Osteocyte (in vitro differentiated cells): Measurements from ENCODE around the gene ALDH1A1. TPM values are rescaled to one million over a fixed set of nuclear protein-coding genes. Genes with fewer than 3 reads are reported as not detected.

Source experiments
- DNase-seq: peaks from one replicate; pipeline ENCODE4 v3.0.0; 2021; ENCODE audit warnings: mixed read lengths; ENCODE audit not compliant: unreplicated experiment; ENCODE audit errors: extremely low spot score
- H3K27ac Mint-ChIP-seq: one replicate; pipeline ENCODE4 v1.8.0; 2021; ENCODE audit warnings: mild to moderate bottlenecking, mixed read lengths; ENCODE audit not compliant: unreplicated experiment
- H3K27me3 Mint-ChIP-seq: one replicate; pipeline ENCODE4 v1.8.0; 2021; ENCODE audit warnings: mixed read lengths; ENCODE audit not compliant: unreplicated experiment
- H3K36me3 Mint-ChIP-seq: one replicate; pipeline ENCODE4 v1.8.0; 2021; ENCODE audit warnings: mixed read lengths; ENCODE audit not compliant: unreplicated experiment
- H3K4me1 Mint-ChIP-seq: one replicate; pipeline ENCODE4 v1.8.0; 2021; ENCODE audit warnings: mixed read lengths; ENCODE audit not compliant: unreplicated experiment
- H3K4me3 Mint-ChIP-seq: one replicate; pipeline ENCODE4 v1.8.0; 2021; ENCODE audit warnings: mild to moderate bottlenecking, moderate library complexity, mixed read lengths; ENCODE audit not compliant: unreplicated experiment
- H3K9me3 Mint-ChIP-seq: one replicate; pipeline ENCODE4 v1.8.0; 2021; ENCODE audit warnings: mixed read lengths; ENCODE audit not compliant: unreplicated experiment
- total RNA-seq: library from RNA; stranded (reverse); gene quantifications from 2 replicates; pipeline ENCODE4 v1.2.1, GENCODE V29; 2021
- TF ChIP-seq, protein P1 (sequence below): fragments of 200-600 bp; sonication (generic); IDR thresholded peaks from 2 replicates; pipeline ENCODE4 v1.5.0; 2021; ENCODE audit warnings: antibody characterized with exemption, mild to moderate bottlenecking, moderate library complexity

The ALDH1A1 gene
- total RNA-seq, 1 donor from 2014 or later, result not detected

DNA sequence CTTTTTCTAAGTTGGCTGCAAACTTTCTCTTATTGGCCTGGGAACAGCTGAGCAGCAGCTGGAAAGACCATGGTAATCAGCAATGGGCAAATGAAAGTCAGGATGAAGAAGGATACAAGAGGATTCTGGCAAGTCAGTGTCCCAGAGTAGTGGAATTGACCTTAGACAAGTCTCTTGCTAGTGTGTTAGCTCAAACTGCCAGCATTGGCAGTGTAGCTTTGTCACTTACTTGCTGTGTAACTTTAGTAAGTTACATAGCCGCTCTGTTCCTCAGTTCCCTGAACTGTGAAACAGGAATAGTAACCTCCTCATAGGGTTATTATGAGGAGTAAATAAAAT is 3.6 kb downstream of the ALDH1A1 start:
- Mint-ChIP-seq H3K27ac (no peak overlapping the region), H3K4me1 (no peaks in the 10 kb centered on the region), H3K4me3 (no peak overlapping the region), H3K36me3 (no peaks in the 10 kb centered on the region), H3K27me3 (peaks cover 46% of the 10 kb centered on the region), H3K9me3 (no peaks in the 10 kb centered on the region)
- TF ChIP-seq, protein P1, sequence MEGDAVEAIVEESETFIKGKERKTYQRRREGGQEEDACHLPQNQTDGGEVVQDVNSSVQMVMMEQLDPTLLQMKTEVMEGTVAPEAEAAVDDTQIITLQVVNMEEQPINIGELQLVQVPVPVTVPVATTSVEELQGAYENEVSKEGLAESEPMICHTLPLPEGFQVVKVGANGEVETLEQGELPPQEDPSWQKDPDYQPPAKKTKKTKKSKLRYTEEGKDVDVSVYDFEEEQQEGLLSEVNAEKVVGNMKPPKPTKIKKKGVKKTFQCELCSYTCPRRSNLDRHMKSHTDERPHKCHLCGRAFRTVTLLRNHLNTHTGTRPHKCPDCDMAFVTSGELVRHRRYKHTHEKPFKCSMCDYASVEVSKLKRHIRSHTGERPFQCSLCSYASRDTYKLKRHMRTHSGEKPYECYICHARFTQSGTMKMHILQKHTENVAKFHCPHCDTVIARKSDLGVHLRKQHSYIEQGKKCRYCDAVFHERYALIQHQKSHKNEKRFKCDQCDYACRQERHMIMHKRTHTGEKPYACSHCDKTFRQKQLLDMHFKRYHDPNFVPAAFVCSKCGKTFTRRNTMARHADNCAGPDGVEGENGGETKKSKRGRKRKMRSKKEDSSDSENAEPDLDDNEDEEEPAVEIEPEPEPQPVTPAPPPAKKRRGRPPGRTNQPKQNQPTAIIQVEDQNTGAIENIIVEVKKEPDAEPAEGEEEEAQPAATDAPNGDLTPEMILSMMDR, result no peak
- DNase-seq, result no peak

DNA sequence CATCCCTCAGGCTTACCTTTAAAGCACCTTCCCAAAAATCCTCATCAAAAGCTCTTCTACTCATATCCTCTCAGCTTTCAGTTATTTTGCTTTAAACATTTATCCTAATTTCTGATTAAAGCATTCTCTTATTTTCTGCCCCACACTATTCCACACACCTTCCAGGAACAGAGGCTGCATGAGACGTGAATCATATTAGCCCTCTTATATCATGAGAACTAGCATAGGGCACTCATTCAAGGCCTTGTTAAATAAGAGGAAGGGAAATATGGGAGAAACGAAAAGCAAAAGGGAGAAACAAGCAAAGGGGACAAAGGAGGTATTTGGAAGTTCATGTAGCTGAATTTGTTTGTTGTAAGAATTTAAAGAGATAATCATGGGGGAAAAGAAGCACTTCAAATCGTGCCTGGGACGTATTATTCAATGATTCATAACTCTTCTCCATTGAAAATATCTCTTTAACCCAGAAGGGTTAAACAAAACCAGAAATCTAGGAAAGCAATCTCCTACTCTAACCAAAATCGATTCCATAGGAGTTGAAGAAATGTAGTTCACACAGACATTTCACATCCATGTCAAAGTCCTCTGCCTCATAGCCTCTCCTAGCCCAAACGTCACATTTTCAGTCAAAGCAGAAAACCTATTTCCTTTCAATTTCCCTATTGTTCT is 4.1 kb downstream of the ALDH1A1 start:
- H3K4me1 Mint-ChIP-seq, result no peaks in the 10 kb centered on the region
- no peak overlapping the region for H3K27ac Mint-ChIP-seq

DNA sequence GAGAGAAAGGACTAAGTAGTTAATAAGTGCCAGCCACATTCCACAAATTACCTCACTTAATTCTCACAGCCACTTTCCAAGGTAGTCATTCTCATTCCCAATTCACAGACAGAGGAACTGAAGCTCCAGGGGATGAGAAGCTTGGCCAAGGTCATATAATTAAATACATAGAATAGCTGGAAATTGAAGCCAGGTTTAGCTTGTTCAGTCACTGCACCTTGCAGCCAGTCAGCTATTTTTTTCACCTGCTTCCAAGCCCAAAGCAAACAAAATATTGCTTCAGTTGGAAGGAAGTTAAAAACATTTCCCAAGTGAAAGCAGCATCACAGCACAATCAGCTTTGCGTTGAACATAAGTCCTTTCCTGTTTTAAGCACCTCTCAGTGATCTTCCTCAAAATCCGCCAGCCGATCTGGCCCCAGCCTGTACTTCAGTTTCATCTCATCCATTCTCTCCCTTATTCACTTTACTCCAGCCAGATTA is 4.8 kb downstream of the ALDH1A1 start:
- Mint-ChIP-seq H3K27me3 (peaks cover 53% of the 10 kb centered on the region), H3K4me1 (no peaks in the 10 kb centered on the region), H3K36me3 (no peaks in the 10 kb centered on the region), H3K9me3 (no peaks in the 10 kb centered on the region), H3K27ac (no peak overlapping the region), H3K4me3 (no peak overlapping the region)
- TF ChIP-seq, protein P1, result no peak
- no peak for DNase-seq

More for the DNA sequence above, 4.1 kb downstream of the ALDH1A1 start:
- no peaks in the 10 kb centered on the region for H3K9me3 Mint-ChIP-seq
- no peak overlapping the region for H3K4me3 Mint-ChIP-seq
- TF ChIP-seq, protein P1, result no peak
- no peak for DNase-seq
- H3K27me3 Mint-ChIP-seq, result peaks cover 48% of the 10 kb centered on the region
- no peaks in the 10 kb centered on the region for H3K36me3 Mint-ChIP-seq

DNA sequence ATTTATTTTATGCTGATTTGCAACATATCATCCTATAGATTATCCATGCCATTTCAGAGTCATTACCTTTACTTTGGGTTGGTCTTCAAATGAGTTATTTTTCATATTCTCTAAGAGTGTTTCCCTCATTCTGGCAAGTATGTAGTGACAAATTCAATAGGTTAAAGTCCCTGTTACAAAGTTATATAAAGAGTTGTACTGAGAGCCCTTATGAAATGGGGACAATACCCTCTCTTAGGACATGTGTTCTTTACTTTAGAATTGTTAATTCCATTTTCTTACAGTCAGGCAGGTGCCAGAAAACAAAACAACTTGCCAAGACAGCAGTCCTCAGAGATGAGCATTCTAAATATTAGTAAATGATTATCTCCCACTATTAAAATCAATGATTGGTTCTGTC is 6.0 kb downstream of the ALDH1A1 start:
- Mint-ChIP-seq H3K4me1 (no peaks in the 10 kb centered on the region), H3K27ac (no peak overlapping the region), H3K36me3 (no peaks in the 10 kb centered on the region), H3K27me3 (peaks cover 60% of the 10 kb centered on the region), H3K9me3 (no peaks in the 10 kb centered on the region), H3K4me3 (no peak overlapping the region)
- DNase-seq, result no peak
- TF ChIP-seq, protein P1, result no peak

DNA sequence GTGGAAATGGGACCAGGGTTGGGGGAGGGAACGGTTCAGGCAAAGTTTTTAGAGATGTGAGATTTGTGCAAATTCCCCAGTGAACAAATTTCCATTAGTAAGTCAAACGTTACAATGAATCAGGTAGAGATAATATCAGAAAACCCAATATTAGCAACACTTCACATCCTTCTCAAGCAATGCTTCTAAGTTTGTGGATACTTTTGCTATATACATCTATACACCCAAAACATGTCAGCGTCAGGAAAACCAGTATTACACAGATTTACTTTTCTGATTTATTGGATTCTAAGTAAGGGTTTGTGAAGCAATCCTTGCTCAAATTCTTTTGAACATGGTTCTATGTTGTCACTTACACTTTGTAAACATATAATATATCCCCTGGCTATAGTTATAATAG is 6.5 kb downstream of the ALDH1A1 start:
- H3K4me1 Mint-ChIP-seq, result no peaks in the 10 kb centered on the region
- no peaks in the 10 kb centered on the region for H3K9me3 Mint-ChIP-seq
- H3K36me3 Mint-ChIP-seq, result no peaks in the 10 kb centered on the region
- H3K27me3 Mint-ChIP-seq, result peaks cover 61% of the 10 kb centered on the region
- no peak overlapping the region for H3K4me3 Mint-ChIP-seq
- TF ChIP-seq, protein P1, result no peak
- DNase-seq, result no peak
- no peak overlapping the region for H3K27ac Mint-ChIP-seq
